NCI-H446 (cell line): ENCODE measurements around the gene BLTP2.

Source experiments
- DNase-seq, 2 experiments: peaks; one replicate each; lab custom pipeline; 2025; lab: John Stamatoyannopoulos, UW

The BLTP2 gene

GRCh38 chr17:28598799-28599310, 46.1 kb downstream of the BLTP2 start, which contains the start of gene SPAG5:
SPAG5 (minus strand) TSS chr17:28599025; CDS start chr17:28598946, 79 bp downstream.
- peak; percentile 76 to 91 for DNase-seq

- DNase-seq: no peak
These were observed 46.6 kb downstream of the BLTP2 start for GRCh38 chr17:28598389-28598788.

GRCh38 chr17:28597606-28598383, 47.2 kb downstream of the BLTP2 start:
- no peak for DNase-seq
